Smooth muscle cell (in vitro differentiated cells): ENCODE data around the gene PUDP. TPM values are rescaled to one million over a fixed set of nuclear protein-coding genes. Genes with fewer than 3 reads are reported as not detected.
"Not testable (repeated sequence)": the region's sequence is repeated elsewhere in the genome, so short reads cannot be mapped to it uniquely, and the experiment has no call there.

ENCODE experiments used
- DNase-seq: peaks from one replicate; lab custom pipeline; 2025; ENCODE audit not compliant: unreplicated experiment; lab: John Stamatoyannopoulos, UW
- H2AFZ ChIP-seq: fragments of 200-600 bp; sonication (generic); 2 replicates; pipeline ENCODE4 v1.6.0; 2016; ENCODE audit warnings: antibody characterized with exemption, low read depth, mild to moderate bottlenecking
- H3F3A ChIP-seq: fragments of 200-600 bp; sonication (generic); 2 replicates; pipeline ENCODE4 v1.6.0; 2017; ENCODE audit warnings: antibody characterized with exemption, low read depth
- H3K27ac ChIP-seq: fragments of 200-600 bp; sonication (generic); 2 replicates; pipeline ENCODE4 v1.5.1; 2016; ENCODE audit warnings: low read depth, mild to moderate bottlenecking
- H3K27me3 ChIP-seq: fragments of 200-600 bp; sonication (generic); 2 replicates; pipeline ENCODE4 v1.6.1; 2016; ENCODE audit warnings: low read depth, mild to moderate bottlenecking
- H3K36me3 ChIP-seq: fragments of 200-600 bp; sonication (generic); 2 replicates; pipeline ENCODE4 v1.5.1; 2016; ENCODE audit warnings: low read depth
- H3K4me1 ChIP-seq: fragments of 200-600 bp; sonication (generic); 2 replicates; pipeline ENCODE4 v1.5.1; 2016; ENCODE audit warnings: low read depth
- H3K4me2 ChIP-seq: fragments of 200-600 bp; sonication (generic); 2 replicates; pipeline ENCODE4 v1.6.0; 2016; ENCODE audit warnings: mild to moderate bottlenecking
- H3K4me3 ChIP-seq: fragments of 200-600 bp; sonication (generic); 2 replicates; pipeline ENCODE4 v1.5.1; 2016; ENCODE audit warnings: mild to moderate bottlenecking
- H3K79me2 ChIP-seq: fragments of 200-600 bp; sonication (generic); 2 replicates; pipeline ENCODE4 v1.6.0; 2016; ENCODE audit warnings: low read depth, mild to moderate bottlenecking
- H3K9ac ChIP-seq: fragments of 200-600 bp; sonication (generic); 2 replicates; pipeline ENCODE4 v1.6.0; 2016; ENCODE audit warnings: low read depth
- H3K9me3 ChIP-seq: fragments of 200-600 bp; sonication (generic); replicated peaks from 2 replicates; pipeline ENCODE4 v1.5.1; 2016; ENCODE audit warnings: low read depth
- H4K20me1 ChIP-seq: fragments of 200-600 bp; sonication (generic); 2 replicates; pipeline ENCODE4 v1.6.0; 2016; ENCODE audit warnings: low read depth
- WGBS: methylation state at CpG from one replicate; pipeline ENCODE4 v1.1.7; 2016; ENCODE audit warnings: low lambda C conversion rate; 5-methylcytosine and 5-hydroxymethylcytosine counted together
- microRNA-seq: library from miRNA; unstranded; fragments of <30 nt; microRNA quantifications from one replicate; pipeline ENCODE4, GENCODE V29; 2016; ENCODE audit warnings: borderline number of aligned reads
- polyA plus RNA-seq: library from polyadenylated mRNA; unstranded; fragments of >200 nt; fragmentation: Nextera tagmentation; extraction: Ambion mirVana; gene quantifications from 2 replicates; pipeline ENCODE4 v1.2.1, GENCODE V29; 2016
- small RNA-seq: library from RNA; depleted of rRNA; stranded (forward); fragments of <200 nt; gene quantifications from one replicate; pipeline ENCODE3, GENCODE V24; 2014
- total RNA-seq: library from RNA; depleted of rRNA; stranded (reverse); fragments of >200 nt; gene quantifications from 2 replicates; pipeline ENCODE4 v1.2.3, GENCODE V29; 2014
- TF ChIP-seq, protein P1 (sequence below): fragments of 200-600 bp; sonication (generic); IDR thresholded peaks from 2 replicates; pipeline ENCODE4 v1.5.1; 2017; ENCODE audit warnings: borderline replicate concordance, mild to moderate bottlenecking, antibody characterized with exemption; ENCODE audit not compliant: insufficient read depth, poor library complexity, severe bottlenecking

Gene PUDP
- total and polyA plus RNA-seq, 2 experiments from 2014 or later, result 13.2 to 19.5 TPM

DNA sequence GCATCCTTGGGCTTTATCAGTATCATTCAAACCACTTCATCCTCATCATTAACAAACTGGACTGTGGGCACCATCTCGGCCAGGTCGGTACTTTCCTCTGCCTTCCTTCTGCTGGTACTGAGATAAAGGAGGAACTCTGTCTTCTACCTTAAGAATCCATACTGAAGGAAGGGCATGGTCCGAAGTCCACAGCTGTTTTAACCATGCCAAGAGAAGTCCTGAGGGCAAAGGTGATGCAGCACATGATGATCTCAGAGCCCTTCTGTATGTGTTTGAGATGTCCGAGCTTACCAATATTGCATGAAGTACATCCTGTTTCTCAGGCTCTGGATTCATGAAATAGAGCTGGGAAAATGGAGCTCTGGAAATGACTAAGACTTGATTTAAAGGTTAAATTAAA, 126.0 kb downstream of the PUDP start:
- TF ChIP-seq, protein P1, sequence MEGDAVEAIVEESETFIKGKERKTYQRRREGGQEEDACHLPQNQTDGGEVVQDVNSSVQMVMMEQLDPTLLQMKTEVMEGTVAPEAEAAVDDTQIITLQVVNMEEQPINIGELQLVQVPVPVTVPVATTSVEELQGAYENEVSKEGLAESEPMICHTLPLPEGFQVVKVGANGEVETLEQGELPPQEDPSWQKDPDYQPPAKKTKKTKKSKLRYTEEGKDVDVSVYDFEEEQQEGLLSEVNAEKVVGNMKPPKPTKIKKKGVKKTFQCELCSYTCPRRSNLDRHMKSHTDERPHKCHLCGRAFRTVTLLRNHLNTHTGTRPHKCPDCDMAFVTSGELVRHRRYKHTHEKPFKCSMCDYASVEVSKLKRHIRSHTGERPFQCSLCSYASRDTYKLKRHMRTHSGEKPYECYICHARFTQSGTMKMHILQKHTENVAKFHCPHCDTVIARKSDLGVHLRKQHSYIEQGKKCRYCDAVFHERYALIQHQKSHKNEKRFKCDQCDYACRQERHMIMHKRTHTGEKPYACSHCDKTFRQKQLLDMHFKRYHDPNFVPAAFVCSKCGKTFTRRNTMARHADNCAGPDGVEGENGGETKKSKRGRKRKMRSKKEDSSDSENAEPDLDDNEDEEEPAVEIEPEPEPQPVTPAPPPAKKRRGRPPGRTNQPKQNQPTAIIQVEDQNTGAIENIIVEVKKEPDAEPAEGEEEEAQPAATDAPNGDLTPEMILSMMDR, result no peak
- Histone ChIP-seq H4K20me1 (no peaks in the 10 kb centered on the region), H3K9ac (no peak overlapping the region), H3K4me3 (no peak overlapping the region), H3K4me2 (no peak overlapping the region), H3K9me3 (no peaks in the 10 kb centered on the region), H3K27me3 (no peaks in the 10 kb centered on the region), H3F3A (no peaks in the 10 kb centered on the region), H3K27ac (no peak overlapping the region), H3K36me3 (no peaks in the 10 kb centered on the region), H2AFZ (no peak overlapping the region), H3K4me1 (no peaks in the 10 kb centered on the region), H3K79me2 (no peaks in the 10 kb centered on the region)
- no peak for DNase-seq
- 83% methylated on average over 4 of the region's 4 CpGs for WGBS

DNA sequence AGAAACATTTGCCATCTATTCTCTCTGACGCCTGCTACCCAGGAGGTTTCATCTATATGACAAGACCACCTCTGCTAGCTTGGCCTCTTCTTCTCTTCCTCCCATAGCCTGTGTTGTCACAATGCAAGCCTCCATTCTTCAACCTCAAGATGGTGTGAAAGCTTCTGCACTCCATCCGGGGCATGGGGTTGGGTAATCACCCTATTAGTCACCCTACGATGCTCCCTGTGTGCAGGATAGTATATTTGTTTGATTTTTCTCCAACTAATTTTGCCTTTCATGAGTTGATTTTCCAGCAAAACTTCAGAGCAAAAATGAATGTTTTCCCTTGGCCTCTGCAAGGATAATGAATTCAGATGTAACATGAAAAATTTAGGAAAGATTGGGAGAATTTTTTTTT, 128.4 kb downstream of the PUDP start:
- no peaks in the 10 kb centered on the region for H3K79me2 ChIP-seq
- no peak for DNase-seq
- H4K20me1 ChIP-seq, result no peaks in the 10 kb centered on the region
- H3K36me3 ChIP-seq, result no peaks in the 10 kb centered on the region
- no peaks in the 10 kb centered on the region for H3K9me3 ChIP-seq
- no peaks in the 10 kb centered on the region for H3K4me1 ChIP-seq
- no peak overlapping the region for H3K4me3 ChIP-seq
- H3F3A ChIP-seq, result no peaks in the 10 kb centered on the region
- no peak overlapping the region for H3K27ac ChIP-seq
- no peaks in the 10 kb centered on the region for H3K27me3 ChIP-seq
- TF ChIP-seq, protein P1, result no peak
- H3K4me2 ChIP-seq, result no peak overlapping the region
- H2AFZ ChIP-seq, result no peak overlapping the region
- H3K9ac ChIP-seq, result no peak overlapping the region
- WGBS, result 75% methylated on average over 3 of the region's 3 CpGs

DNA sequence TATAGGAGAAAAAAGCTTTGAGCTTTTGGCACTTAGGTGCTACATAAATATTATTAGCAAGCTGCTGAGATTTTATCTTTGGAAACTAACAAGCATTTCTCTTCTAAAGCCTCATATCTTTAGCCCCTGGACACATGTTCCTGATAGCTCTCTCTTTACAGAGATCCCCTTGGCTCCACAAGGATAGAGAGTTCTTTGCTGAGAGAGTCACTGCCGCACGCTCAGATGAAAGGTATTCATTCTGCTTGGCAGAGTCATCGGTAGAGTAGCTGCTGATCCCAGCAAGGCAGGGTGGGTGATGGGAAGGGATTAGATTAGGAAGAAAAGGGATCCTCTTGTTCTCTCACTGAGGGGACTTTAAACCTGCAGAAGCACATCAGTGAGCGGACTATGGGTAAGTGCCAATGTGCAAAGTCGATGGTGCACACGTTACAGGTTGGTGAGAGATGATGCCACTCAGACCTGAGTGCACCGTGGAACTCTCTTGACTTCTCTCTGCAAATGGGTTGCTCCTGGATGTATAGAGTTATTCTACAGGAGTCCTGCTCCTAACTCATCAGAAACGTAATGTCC, 135.6 kb downstream of the PUDP start:
- not testable (repeated sequence) for H3F3A ChIP-seq, DNase-seq, H3K79me2 ChIP-seq, H2AFZ ChIP-seq, H3K9ac ChIP-seq, H3K4me3 ChIP-seq, H4K20me1 ChIP-seq, H3K27me3 ChIP-seq, H3K4me1 ChIP-seq, H3K36me3 ChIP-seq, H3K9me3 ChIP-seq, H3K27ac ChIP-seq, H3K4me2 ChIP-seq
- 67% methylated on average over 8 of the region's 8 CpGs for WGBS

DNA sequence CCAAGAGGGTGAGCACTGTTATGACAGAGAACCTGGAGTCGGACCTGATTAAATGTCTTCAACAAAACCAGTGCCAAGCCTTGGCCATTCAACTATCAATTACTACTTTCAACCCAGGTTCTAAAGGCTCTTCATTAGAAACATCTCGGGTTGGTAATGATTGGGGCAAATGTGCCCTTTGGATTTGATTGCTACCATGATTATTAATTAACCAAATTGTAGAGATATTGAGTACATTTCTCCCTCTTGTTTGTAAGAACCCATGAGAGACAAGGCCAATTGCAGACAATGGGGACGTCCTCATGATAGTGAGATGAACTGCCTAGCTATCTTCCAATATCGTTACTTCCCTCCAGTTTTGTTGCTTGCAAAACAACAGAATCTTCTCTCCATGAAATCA, 137.1 kb downstream of the PUDP start:
- 64% methylated on average over 4 of the region's 4 CpGs for WGBS
- H3K36me3 ChIP-seq, H3K4me2 ChIP-seq, H3K9ac ChIP-seq, H3F3A ChIP-seq, H3K9me3 ChIP-seq, H3K4me3 ChIP-seq, H3K27ac ChIP-seq, H3K79me2 ChIP-seq, H4K20me1 ChIP-seq, H2AFZ ChIP-seq, DNase-seq, H3K4me1 ChIP-seq, H3K27me3 ChIP-seq: not testable (repeated sequence)

DNA sequence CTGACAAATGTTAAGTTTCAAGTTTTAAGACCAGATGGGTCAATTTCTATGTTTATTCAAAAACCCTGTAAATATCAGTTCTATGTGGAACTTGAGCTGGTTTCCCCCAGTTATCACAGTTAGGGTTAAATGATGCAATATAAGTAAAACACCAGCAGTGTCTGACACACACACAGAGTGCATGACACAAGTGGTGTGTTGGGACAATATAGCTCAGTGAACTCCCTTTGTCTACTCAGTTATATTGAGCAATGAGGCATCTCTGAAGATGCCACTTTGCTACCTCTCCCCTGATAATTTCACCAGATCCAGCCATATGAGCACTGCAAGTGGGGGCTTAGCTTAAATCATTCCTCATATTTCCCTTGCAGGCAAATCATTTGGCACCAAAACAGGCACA, 140.6 kb downstream of the PUDP start:
- not testable (repeated sequence) for H3K9me3 ChIP-seq, H3K27me3 ChIP-seq, H3K79me2 ChIP-seq, H3K4me3 ChIP-seq, H3K9ac ChIP-seq, H3K27ac ChIP-seq, H3K36me3 ChIP-seq, DNase-seq, H3K4me1 ChIP-seq, H3K4me2 ChIP-seq, H3F3A ChIP-seq, H2AFZ ChIP-seq, H4K20me1 ChIP-seq

Small RNA genes within 50 kb of the gene (microRNA-seq; reads per million reads assigned to microRNA genes)
- gene MIR4767, result not detected

Small RNA genes within 50 kb of the gene (small RNA-seq; reads per million reads assigned to genes)
- gene MIR4767, result not detected

Other genes with a start within 250 kb of the PUDP start
- 2.7 and 3.8 TPM in 2 replicates for gene STS, start 441 bp downstream of the PUDP start, total RNA-seq
- 2.2 and 2.7 TPM in 2 replicates for gene STS, start 441 bp downstream of the PUDP start, polyA plus RNA-seq